NCI-H748 (cell line): ENCODE results near the gene PRAMEF7.
"Not testable (repeated sequence)": the region's sequence is repeated elsewhere in the genome, so short reads cannot be mapped to it uniquely, and the experiment has no call there.

Experiments used
- DNase-seq: peaks from one replicate; lab custom pipeline; 2025; ENCODE audit not compliant: unreplicated experiment; lab: John Stamatoyannopoulos, UW

The PRAMEF7 gene

DNA sequence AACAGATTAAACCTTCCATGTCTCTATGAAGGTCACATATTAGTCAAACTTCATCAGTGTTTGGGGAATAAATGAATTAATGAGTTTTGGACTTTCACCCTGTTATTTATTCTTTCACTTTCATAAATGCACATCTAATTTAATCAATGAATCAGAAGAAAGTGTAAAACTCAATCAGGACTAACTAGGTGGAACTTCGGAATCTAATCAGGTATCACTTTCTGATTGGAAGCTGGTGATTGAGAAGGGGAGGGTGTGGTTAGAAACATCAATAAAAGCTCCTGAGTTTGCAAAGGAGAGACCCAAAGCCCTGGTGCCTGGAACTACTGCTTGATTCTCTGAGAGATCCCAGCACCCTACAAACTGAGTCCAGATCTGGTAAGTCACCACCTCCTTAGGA lies at the start of gene PRAMEF7:
Gene PRAMEF7 (plus strand): TSS at position 301 of the 400 bp plus-strand sequence. CDS start 1,083 bp downstream, outside the sequence.
- not testable (repeated sequence) for DNase-seq

DNA sequence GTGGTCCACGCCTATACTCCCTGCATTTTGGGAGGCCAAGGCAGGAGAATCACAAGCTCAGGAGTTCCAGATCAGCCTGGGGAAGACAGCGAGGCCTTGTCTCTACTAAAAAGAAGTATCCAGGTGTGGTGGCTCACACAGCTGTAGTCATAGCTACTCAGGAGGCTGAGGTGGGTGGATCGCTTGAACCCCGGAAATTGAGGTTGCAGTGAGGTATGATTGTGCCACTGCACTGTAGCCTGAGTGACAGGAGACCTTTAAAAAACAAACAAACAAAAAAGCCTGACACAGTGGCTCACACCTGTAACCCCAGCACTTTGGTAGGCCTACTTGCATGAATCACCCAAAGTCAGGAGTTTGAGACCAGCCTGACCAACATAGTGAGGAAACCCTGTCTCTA lies 38.0 kb upstream of the PRAMEF7 start:
- DNase-seq, result not testable (repeated sequence)

DNA sequence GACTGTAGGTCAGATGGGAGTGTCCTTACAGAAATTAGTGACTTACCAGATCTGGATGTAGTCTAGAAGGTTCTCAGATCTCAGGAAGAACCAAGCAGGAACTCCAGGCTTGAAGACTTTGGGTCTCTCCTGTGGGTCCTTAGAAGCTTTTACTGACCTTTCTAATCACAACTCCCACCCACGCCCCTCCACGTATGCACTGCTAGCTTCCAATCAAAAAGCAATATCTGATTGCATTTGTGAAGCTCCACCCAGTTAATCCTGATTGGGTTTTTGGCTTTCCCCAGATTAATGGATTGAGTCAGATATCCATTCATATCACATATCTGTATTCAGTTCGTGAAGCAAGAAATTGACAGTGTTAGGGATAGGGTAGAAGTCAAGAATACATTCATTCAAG lies 30.3 kb upstream of the PRAMEF7 start, which contains the start of gene PRAMEF4:
Gene PRAMEF4 (minus strand): TSS at position 101 of the 400 bp plus-strand sequence. CDS start 2,807 bp downstream, outside the sequence.
- not testable (repeated sequence) for DNase-seq

DNA sequence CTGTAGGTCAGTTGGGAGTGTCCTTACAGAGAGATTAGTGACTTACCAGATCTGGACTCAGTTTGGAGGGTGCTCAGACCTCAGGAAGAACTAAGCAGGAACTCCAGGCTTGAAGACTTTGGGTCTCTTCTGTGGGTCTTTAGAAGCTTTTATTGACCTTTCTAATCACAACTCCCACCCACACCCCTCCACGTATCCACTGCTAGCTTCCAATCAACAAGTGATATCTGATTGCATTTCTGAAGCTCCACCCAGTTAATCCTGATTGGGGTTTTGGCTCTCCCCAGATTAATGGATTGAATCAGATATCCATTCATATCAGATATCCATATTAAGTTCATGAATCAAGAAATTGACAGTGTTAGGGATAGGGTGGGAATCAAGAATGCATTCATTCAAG lies 18.2 kb upstream of the PRAMEF7 start, which contains the start of gene PRAMEF10:
Gene PRAMEF10 (minus strand): TSS at position 101 of the 400 bp plus-strand sequence. CDS start 2,423 bp downstream, outside the sequence.
- DNase-seq, result not testable (repeated sequence)

DNA sequence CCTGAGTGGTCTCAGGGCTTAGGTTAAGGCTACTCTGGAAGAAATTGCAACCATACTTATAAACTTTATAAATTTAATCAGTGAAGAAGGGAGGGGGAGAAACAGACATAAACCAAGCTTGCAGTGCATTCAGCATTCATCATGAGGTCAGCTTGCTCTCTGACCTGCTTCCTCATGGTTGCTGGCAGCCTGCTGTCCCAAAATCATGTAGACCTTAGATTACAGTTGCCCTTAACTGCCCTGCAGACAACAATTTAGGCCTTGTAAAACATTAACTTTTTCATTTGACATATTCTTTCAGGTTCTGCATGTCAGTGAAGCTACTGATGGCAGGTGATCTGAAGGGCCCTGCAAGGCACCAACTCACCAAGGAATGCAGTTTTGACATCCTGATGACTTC lies 17.2 kb upstream of the PRAMEF7 start:
- DNase-seq, result not testable (repeated sequence)

DNA sequence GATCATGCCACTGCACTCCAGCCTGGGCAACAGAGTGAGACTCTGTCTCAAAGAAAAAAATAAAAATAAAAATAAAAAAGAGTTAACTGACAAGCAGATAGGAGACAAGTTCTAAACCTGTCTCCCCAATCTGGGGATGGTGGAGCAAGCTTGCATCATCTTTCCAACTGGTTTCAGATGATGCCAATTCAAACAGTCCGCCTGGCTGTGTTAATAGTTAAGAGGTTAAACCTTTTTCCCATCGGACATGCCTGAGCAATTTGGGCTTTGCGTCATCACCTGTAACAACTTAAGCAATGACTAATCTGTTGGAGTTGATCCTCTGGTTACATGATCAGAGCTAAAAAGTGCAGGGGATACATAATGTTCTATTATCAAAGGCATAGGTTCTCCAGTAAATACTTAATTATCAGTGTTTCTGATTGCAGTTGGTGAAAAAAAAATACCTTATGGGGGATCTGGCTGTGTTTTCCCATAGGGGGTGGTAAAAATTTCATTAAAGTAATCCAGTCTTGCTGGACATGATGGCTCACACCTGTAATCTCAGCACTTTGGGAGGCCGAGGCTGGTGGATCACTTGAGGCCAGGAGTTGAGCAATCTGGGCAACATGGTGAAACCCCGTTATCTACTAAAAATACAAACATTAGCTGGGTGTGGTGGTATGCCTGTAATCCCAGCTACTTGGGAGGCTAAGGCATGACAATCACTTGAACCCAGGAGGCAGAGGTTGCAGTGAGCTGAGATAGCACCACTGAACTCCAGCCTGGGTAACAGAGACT lies 12.4 kb upstream of the PRAMEF7 start:
- DNase-seq, result not testable (repeated sequence)

GRCh38 chr1:12921749-12922148 lies 5.3 kb downstream of the PRAMEF7 start:
- DNase-seq, result not testable (repeated sequence)

GRCh38 chr1:12924368-12924767 lies 8.0 kb downstream of the PRAMEF7 start:
- DNase-seq, result not testable (repeated sequence)

DNA sequence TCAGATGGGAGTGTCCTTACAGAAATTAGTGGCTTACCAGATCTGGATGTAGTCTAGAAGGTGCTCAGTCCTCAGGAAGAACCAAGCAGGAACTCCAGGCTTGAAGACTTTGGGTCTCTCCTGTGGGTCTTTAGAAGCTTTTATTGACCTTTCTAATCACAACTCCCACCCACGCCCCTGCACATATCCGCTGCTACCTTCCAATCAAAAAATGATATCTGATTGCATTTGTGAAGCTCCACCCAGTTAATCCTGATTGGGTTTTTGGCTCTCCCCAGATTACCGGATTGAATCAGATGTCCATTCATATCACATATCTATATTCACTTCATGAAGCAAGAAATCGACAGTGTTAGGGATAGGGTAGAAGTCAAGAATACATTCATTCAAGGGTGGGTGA lies 31.1 kb downstream of the PRAMEF7 start, which contains the start of gene PRAMEF6:
Gene PRAMEF6 (minus strand): TSS at position 101 of the 400 bp plus-strand sequence. CDS start 5,062 bp downstream, outside the sequence.
- DNase-seq, result not testable (repeated sequence)
